PC-9 (cell line): ENCODE measurements around the gene PCK2. TPM values are rescaled to one million over a fixed set of nuclear protein-coding genes. Genes with fewer than 3 reads are reported as not detected.

ENCODE experiments used
- BruUV-seq: library from RNA; stranded (reverse); fragments of 400-500 nt; replicated peaks from 2 replicates; lab custom pipeline; 2021; lab: Mats Ljungman, UMichigan
- CTCF ChIA-PET: fragments of 300-600 bp; sonication (Branson Sonifier 250); formaldehyde crosslinking; loops from one replicate; lab custom pipeline; 2022; ENCODE audit warnings: antibody characterized with exemption; lab: Charles Lee
- POLR2A ChIA-PET: fragments of 300-600 bp; sonication (Branson Sonifier 250); formaldehyde crosslinking; loops from one replicate; lab custom pipeline; 2022; ENCODE audit warnings: antibody characterized with exemption; ENCODE audit not compliant: unreplicated experiment; lab: Charles Lee
- DNase-seq, 2 experiments: peaks; one replicate each; pipeline versions ENCODE4 v3.0.0 to v3.0.0-alpha.2; 2015 to 2022; ENCODE audit warnings: mixed read lengths in 1 of 2
- H2AFZ ChIP-seq: fragments of 200-600 bp; sonication (generic); 2 replicates; pipeline ENCODE4 v1.8.1; 2017; ENCODE audit warnings: antibody characterized with exemption
- H3F3A ChIP-seq: fragments of 200-600 bp; sonication (generic); 2 replicates; pipeline ENCODE4 v1.8.1; 2017; ENCODE audit warnings: antibody characterized with exemption, mild to moderate bottlenecking, low read depth; ENCODE audit not compliant: insufficient read depth
- H3K27ac ChIP-seq: fragments of 200-600 bp; sonication (generic); 2 replicates; pipeline ENCODE4 v1.6.1; 2016; ENCODE audit warnings: mixed run types
- H3K27me3 ChIP-seq: fragments of 200-600 bp; sonication (generic); 2 replicates; pipeline ENCODE4 v1.6.1; 2016; ENCODE audit warnings: low read depth, mixed run types; ENCODE audit not compliant: insufficient read depth
- H3K36me3 ChIP-seq: fragments of 200-600 bp; sonication (generic); 2 replicates; pipeline ENCODE4 v1.6.1; 2016; ENCODE audit warnings: low read depth, mixed run types
- H3K4me1 ChIP-seq: fragments of 200-600 bp; sonication (generic); replicated peaks from 2 replicates; pipeline ENCODE4 v1.6.1; 2016; ENCODE audit warnings: mixed run types; ENCODE audit not compliant: insufficient read depth
- H3K4me2 ChIP-seq: fragments of 200-600 bp; sonication (generic); 2 replicates; pipeline ENCODE4 v1.6.1; 2017; ENCODE audit warnings: mixed run types
- H3K4me3 ChIP-seq: fragments of 200-600 bp; sonication (generic); 2 replicates; pipeline ENCODE4 v1.6.1; 2016; ENCODE audit warnings: mixed run types
- H3K79me2 ChIP-seq: fragments of 200-600 bp; sonication (generic); 2 replicates; pipeline ENCODE4 v1.6.1; 2017; ENCODE audit warnings: low read depth, mixed run types
- H3K9me2 ChIP-seq: fragments of 200-600 bp; sonication (generic); 2 replicates; pipeline ENCODE4 v1.8.1; 2017; ENCODE audit warnings: mild to moderate bottlenecking; ENCODE audit not compliant: insufficient read depth
- H3K9me3 ChIP-seq: fragments of 200-600 bp; sonication (generic); 2 replicates; pipeline ENCODE4 v1.8.1; 2016; ENCODE audit warnings: low read depth; ENCODE audit not compliant: insufficient read depth
- H4K20me1 ChIP-seq: fragments of 200-600 bp; sonication (generic); 2 replicates; pipeline ENCODE4 v1.8.1; 2017; ENCODE audit not compliant: insufficient read depth
- CTCF ChIP-seq: fragments of 200-600 bp; sonication (generic); conservative IDR thresholded peaks from 2 replicates; pipeline ENCODE4 v1.6.1; 2017; ENCODE audit warnings: mixed run types, antibody characterized with exemption, mild to moderate bottlenecking, moderate library complexity
- EZH2 ChIP-seq: fragments of 200-600 bp; sonication (generic); IDR thresholded peaks from 2 replicates; pipeline ENCODE4 v1.8.0; 2017; ENCODE audit warnings: antibody characterized with exemption, low read depth
- intact Hi-C: fragments of 100-400 bp; cut with micrococcal nuclease; formaldehyde crosslinking; loops from one replicate; pipeline ENCODE4 v1.10.0; 2022; ENCODE audit not compliant: unreplicated experiment
- total RNA-seq: library from RNA; stranded (reverse); gene quantifications from 2 replicates; pipeline ENCODE4 v1.2.3, GENCODE V29; 2021

PCK2 gene
- total RNA-seq, 1 experiment from 2014 or later, result 77.4 TPM

GRCh38 chr14:24147761-24148428, 53.8 kb downstream of the PCK2 start:
- H2AFZ ChIP-seq, result peak overlapping the region; percentile 77; the same call in 1 of the 2 replicates
- peaks cover 3% of the 10 kb centered on the region; the same call in 1 of the 2 replicates for H3F3A ChIP-seq
- H3K27me3 ChIP-seq, result no peaks in the 10 kb centered on the region
- H4K20me1 ChIP-seq, result no peaks in the 10 kb centered on the region
- BruUV-seq, result TSS peak; percentile 50
- H3K9me3 ChIP-seq, result no peaks in the 10 kb centered on the region
- no peak overlapping the region for H3K27ac ChIP-seq
- DNase-seq, result no peak
- H3K79me2 ChIP-seq, result peaks cover 37% of the 10 kb centered on the region
- TF ChIP-seq EZH2 (no peak), CTCF (no peak)
- H3K36me3 ChIP-seq, result no peaks in the 10 kb centered on the region; the same call in 1 of the 2 replicates
- peaks cover 15% of the 10 kb centered on the region for H3K4me1 ChIP-seq
- H3K9me2 ChIP-seq, result no peaks in the 10 kb centered on the region
- intact Hi-C loops, result loop anchor here (2.0 kb wide), 1 partner anchor 65 kb away; the partner anchor contains the start of gene CHMP4A
- POLR2A ChIA-PET, result interaction anchor here (1.8 kb wide), 1 partner anchor 33 kb away, joined by 26 read pairs; the partner anchor contains the start of genes DCAF11 and NRL
- peak overlapping the region; percentile 85 for H3K4me2 ChIP-seq
- H3K4me3 ChIP-seq, result peak overlapping the region; percentile 63
- CTCF ChIA-PET, result interaction anchor here (1.2 kb wide), 1 partner anchor 39 kb away, joined by 4 read pairs; no protein-coding TSS in a partner anchor

- TF ChIP-seq EZH2, result no peak
- H4K20me1 ChIP-seq, result no peaks in the 10 kb centered on the region
- no TSS peak for BruUV-seq
- peaks cover 15% of the 10 kb centered on the region for H3K4me1 ChIP-seq
- no peak overlapping the region for H3K27ac ChIP-seq
- no peaks in the 10 kb centered on the region; the same call in 1 of the 2 replicates for H3K36me3 ChIP-seq
- peaks cover 37% of the 10 kb centered on the region for H3K79me2 ChIP-seq
- ChIA-PET POLR2A (no interaction called here), CTCF (no interaction called here)
- peaks cover 3% of the 10 kb centered on the region; the same call in 1 of the 2 replicates for H3F3A ChIP-seq
- intact Hi-C loops, result no loop called here
- no peak for DNase-seq
- H3K4me3 ChIP-seq, result no peak overlapping the region
- H3K27me3 ChIP-seq, result no peaks in the 10 kb centered on the region
- no peaks in the 10 kb centered on the region for H3K9me2 ChIP-seq
- no peak overlapping the region for H2AFZ ChIP-seq
- H3K4me2 ChIP-seq, result no peak overlapping the region
- H3K9me3 ChIP-seq, result no peaks in the 10 kb centered on the region
Observed at GRCh38 chr14:24149302-24149969, 55.3 kb downstream of the PCK2 start.

GRCh38 chr14:24150061-24150460, 56.0 kb downstream of the PCK2 start:
- no TSS peak for BruUV-seq
- DNase-seq, result no peak
- ChIA-PET CTCF (no interaction called here), POLR2A (no interaction called here)
- Histone ChIP-seq H4K20me1 (no peaks in the 10 kb centered on the region), H3K4me1 (peaks cover 15% of the 10 kb centered on the region), H3K9me3 (no peaks in the 10 kb centered on the region), H3K27ac (no peak overlapping the region), H3K4me3 (no peak overlapping the region), H3K79me2 (peaks cover 30% of the 10 kb centered on the region), H3K27me3 (no peaks in the 10 kb centered on the region), H3K9me2 (no peaks in the 10 kb centered on the region), H3F3A (peaks cover 3% of the 10 kb centered on the region; the same call in 1 of the 2 replicates), H3K4me2 (no peak overlapping the region), H3K36me3 (no peaks in the 10 kb centered on the region; the same call in 1 of the 2 replicates), H2AFZ (no peak overlapping the region)
- intact Hi-C loops, result no loop called here
- no peak for TF ChIP-seq CTCF
